ENCODE data around the gene ANKS1A. TPM values are rescaled to one million over a fixed set of nuclear protein-coding genes. Genes with fewer than 3 reads are reported as not detected.

Gene ANKS1A
- total RNA-seq, 1 experiment from 2014 or later = 14.0 TPM

- Mint-ChIP-seq H3K27me3 (ENCODE audit: insufficient read depth, unreplicated experiment) (no peaks in the 10 kb centered on the region), H3K4me1 (ENCODE audit: insufficient read depth, unreplicated experiment) (peaks cover 12% of the 10 kb centered on the region), H3K27ac (ENCODE audit: low read depth, unreplicated experiment) (no peak overlapping the region), H3K4me3 (ENCODE audit: unreplicated experiment) (no peak overlapping the region), H3K36me3 (ENCODE audit: insufficient read depth, unreplicated experiment) (peaks cover 6% of the 10 kb centered on the region), H3K9me3 (ENCODE audit: unreplicated experiment) (no peaks in the 10 kb centered on the region)
- DNase-seq (ENCODE audit: unreplicated experiment) = no peak
- ChIA-PET POLR2A (no interaction called here), CTCF (interaction anchor here (0.5 kb wide), 1 partner anchor 18 kb away, joined by 4 read pairs; no protein-coding TSS in a partner anchor)
- BruUV-seq (replicated peaks) = no TSS peak
- TF ChIP-seq, protein P1, sequence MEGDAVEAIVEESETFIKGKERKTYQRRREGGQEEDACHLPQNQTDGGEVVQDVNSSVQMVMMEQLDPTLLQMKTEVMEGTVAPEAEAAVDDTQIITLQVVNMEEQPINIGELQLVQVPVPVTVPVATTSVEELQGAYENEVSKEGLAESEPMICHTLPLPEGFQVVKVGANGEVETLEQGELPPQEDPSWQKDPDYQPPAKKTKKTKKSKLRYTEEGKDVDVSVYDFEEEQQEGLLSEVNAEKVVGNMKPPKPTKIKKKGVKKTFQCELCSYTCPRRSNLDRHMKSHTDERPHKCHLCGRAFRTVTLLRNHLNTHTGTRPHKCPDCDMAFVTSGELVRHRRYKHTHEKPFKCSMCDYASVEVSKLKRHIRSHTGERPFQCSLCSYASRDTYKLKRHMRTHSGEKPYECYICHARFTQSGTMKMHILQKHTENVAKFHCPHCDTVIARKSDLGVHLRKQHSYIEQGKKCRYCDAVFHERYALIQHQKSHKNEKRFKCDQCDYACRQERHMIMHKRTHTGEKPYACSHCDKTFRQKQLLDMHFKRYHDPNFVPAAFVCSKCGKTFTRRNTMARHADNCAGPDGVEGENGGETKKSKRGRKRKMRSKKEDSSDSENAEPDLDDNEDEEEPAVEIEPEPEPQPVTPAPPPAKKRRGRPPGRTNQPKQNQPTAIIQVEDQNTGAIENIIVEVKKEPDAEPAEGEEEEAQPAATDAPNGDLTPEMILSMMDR (IDR thresholded peaks at IDR 0.05; ENCODE audit: unreplicated experiment) = no peak
- intact Hi-C loops (cut with micrococcal nuclease) = no loop called here
These were observed 145.5 kb downstream of the ANKS1A start for GRCh38 chr6:35034411-35035191.

GRCh38 chr6:35035481-35036030 is 146.5 kb downstream of the ANKS1A start:
- Mint-ChIP-seq H3K9me3 (ENCODE audit: unreplicated experiment) (no peaks in the 10 kb centered on the region), H3K36me3 (ENCODE audit: insufficient read depth, unreplicated experiment) (peaks cover 6% of the 10 kb centered on the region), H3K4me3 (ENCODE audit: unreplicated experiment) (no peak overlapping the region), H3K27ac (ENCODE audit: low read depth, unreplicated experiment) (no peak overlapping the region), H3K4me1 (ENCODE audit: insufficient read depth, unreplicated experiment) (peaks cover 12% of the 10 kb centered on the region), H3K27me3 (ENCODE audit: insufficient read depth, unreplicated experiment) (no peaks in the 10 kb centered on the region)
- intact Hi-C loops (cut with micrococcal nuclease) = no loop called here
- POLR2A ChIA-PET = no interaction called here
- DNase-seq (ENCODE audit: unreplicated experiment) = no peak
- no TSS peak for BruUV-seq (replicated peaks)
- CTCF ChIA-PET = no interaction called here
- TF ChIP-seq, protein P1 (IDR thresholded peaks at IDR 0.05; ENCODE audit: unreplicated experiment) = no peak

- no TSS peak for BruUV-seq (replicated peaks)
- no peak for DNase-seq (ENCODE audit: unreplicated experiment)
- Mint-ChIP-seq H3K9me3 (ENCODE audit: unreplicated experiment) (no peaks in the 10 kb centered on the region), H3K36me3 (ENCODE audit: insufficient read depth, unreplicated experiment) (peaks cover 6% of the 10 kb centered on the region), H3K4me3 (ENCODE audit: unreplicated experiment) (no peak overlapping the region), H3K27ac (ENCODE audit: low read depth, unreplicated experiment) (no peak overlapping the region), H3K4me1 (ENCODE audit: insufficient read depth, unreplicated experiment) (peaks cover 12% of the 10 kb centered on the region), H3K27me3 (ENCODE audit: insufficient read depth, unreplicated experiment) (no peaks in the 10 kb centered on the region)
- CTCF ChIA-PET = no interaction called here
- intact Hi-C loops (cut with micrococcal nuclease) = no loop called here
- TF ChIP-seq, protein P1 (IDR thresholded peaks at IDR 0.05; ENCODE audit: unreplicated experiment) = no peak
- POLR2A ChIA-PET = no interaction called here
These were observed 147.2 kb downstream of the ANKS1A start for GRCh38 chr6:35036059-35036827.

All from MCF 10A (cell line).